Heart left ventricle (tissue), 13 donors: ENCODE data around the gene GSTA5.

Experiments used
- POLR2A ChIP-seq, 2 donors: fragments of 450-650 bp; IDR thresholded peaks; one replicate each; pipeline ENCODE4 v1.6.1; 2017; ENCODE audit warnings: antibody characterized with exemption in 2 of 2, mild to moderate bottlenecking in 2 of 2, moderate library complexity in 2 of 2
- TF ChIP-seq, protein P1 (sequence below), 12 donors: fragments of 200-600 bp; sonication (generic) in 4 of 12; IDR thresholded peaks; one replicate each; pipeline versions ENCODE4 v1.5.0 to v1.8.0; 2018 to 2022; ENCODE audit warnings: antibody characterized with exemption in 12 of 12, mild to moderate bottlenecking in 5 of 12
- donor health status: ischemic (EF 13 %, LVEDD 7.1; RV severe dilation, severe dysfunction).
- donor health status: DM: no; HTN: yes; CAD: no.
- donor health status: DM: no; HTN: no; CAD: no.
- donor health status: ischemic (EF 25% LVEDD 6.9; RV normal size, moderate dysfunction).
- donor health status: ischemic (EF 25% LVEDD 5.7; RV mildly dilated, moderate dysfunction).
- donor health status: ischemic (EF 35%, LVEDD 5.7; RV mildly dilated, moderate dysfunction).
- donor health status: nonischemic (EF 11% LVEDD 7.7; RV severe dilation, severe dysfunction).
- donor health status: DM: yes; HTN: yes; CAD: no.
- donor health status: PGD.
- donor health status: ischemic (EF 29% LVEDD 5.4; RV normal size, mild dysfunction).
- donor health status: nonischemic (EF 23%, LVEDD 6.1; RV moderate dilation, normal function).

DNA sequence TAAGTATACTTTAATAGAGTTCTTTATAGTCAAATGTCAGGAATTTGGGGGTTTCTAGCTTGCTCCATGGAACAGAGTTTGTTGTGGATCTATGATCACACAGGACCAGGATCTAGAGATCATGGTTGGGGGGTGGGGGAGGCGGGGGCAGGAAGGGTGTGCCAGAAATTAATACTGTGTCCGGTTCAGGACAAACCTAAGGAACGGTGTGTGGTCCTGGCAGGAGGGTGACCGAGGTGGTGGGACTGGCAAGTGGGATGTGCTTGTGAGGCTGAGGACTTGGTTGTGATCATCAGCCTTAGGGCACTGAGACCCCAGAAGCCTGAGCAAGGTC, 41.0 kb upstream of the GSTA5 start:
- TF ChIP-seq, protein P1, sequence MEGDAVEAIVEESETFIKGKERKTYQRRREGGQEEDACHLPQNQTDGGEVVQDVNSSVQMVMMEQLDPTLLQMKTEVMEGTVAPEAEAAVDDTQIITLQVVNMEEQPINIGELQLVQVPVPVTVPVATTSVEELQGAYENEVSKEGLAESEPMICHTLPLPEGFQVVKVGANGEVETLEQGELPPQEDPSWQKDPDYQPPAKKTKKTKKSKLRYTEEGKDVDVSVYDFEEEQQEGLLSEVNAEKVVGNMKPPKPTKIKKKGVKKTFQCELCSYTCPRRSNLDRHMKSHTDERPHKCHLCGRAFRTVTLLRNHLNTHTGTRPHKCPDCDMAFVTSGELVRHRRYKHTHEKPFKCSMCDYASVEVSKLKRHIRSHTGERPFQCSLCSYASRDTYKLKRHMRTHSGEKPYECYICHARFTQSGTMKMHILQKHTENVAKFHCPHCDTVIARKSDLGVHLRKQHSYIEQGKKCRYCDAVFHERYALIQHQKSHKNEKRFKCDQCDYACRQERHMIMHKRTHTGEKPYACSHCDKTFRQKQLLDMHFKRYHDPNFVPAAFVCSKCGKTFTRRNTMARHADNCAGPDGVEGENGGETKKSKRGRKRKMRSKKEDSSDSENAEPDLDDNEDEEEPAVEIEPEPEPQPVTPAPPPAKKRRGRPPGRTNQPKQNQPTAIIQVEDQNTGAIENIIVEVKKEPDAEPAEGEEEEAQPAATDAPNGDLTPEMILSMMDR (IDR thresholded peaks at IDR 0.05), result no peak
- TF ChIP-seq POLR2A (IDR thresholded peaks at IDR 0.05), result no peak
